Measurements from ENCODE around the gene BEST4.
"Not testable (repeated sequence)": the region's sequence is repeated elsewhere in the genome, so short reads cannot be mapped to it uniquely, and the experiment has no call there.

DNA sequence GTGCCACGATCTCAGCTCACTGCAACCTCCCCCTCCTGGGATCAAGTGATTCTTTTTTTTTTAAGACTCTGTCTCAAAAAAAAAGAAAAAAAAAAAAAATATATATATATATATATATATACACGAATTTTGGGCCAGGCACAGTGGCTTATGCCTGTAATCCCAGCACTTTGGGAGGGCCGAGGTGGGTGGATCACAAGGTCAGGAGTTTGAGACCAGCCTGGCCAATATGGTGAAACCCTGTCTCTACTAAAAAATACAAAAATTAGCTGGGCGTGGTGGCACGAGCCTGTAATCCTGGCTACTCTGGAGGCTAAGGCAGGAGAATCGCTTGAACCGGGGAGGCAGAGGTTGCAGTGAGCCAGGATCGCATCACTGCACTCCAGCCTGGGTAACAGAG, 9.9 kb upstream of the BEST4 start:
- TF ChIP-seq EZH2 (IDR thresholded peaks at IDR 0.05; ENCODE audit: low read depth); CTCF (conservative IDR thresholded peaks at IDR 0.05): not testable (repeated sequence)

Data from PC-9 (cell line).